B cell (primary cell): ENCODE measurements around the gene COG5. TPM values are rescaled to one million over a fixed set of nuclear protein-coding genes. Genes with fewer than 3 reads are reported as not detected.

Experiments used
- ATAC-seq: fragments of 200-7000 bp; cut with Tn5 transposase; one replicate; pipeline ENCODE4 v1.10.0; 2021; ENCODE audit warnings: low read depth, mild to moderate bottlenecking, moderate number of reproducible peaks, moderate library complexity
- CTCF ChIA-PET: fragments of 350-600 bp; sonication (Branson Sonifier 250); formaldehyde crosslinking; loops from one replicate; lab custom pipeline; 2021; ENCODE audit warnings: antibody characterized with exemption, inconsistent platforms; lab: Charles Lee
- POLR2A ChIA-PET: fragments of 350-600 bp; sonication (Branson Sonifier 250); formaldehyde crosslinking; loops from one replicate; lab custom pipeline; 2021; ENCODE audit warnings: antibody characterized with exemption; lab: Charles Lee
- DNase-seq: peaks from one replicate; pipeline ENCODE4 v3.0.0; 2013
- H2AFZ ChIP-seq: 2 replicates; pipeline ENCODE4 v1.6.1; 2012; ENCODE audit warnings: mild to moderate bottlenecking, low read depth, low read length; ENCODE audit not compliant: insufficient read depth, poor library complexity, severe bottlenecking
- H3K27ac ChIP-seq, 2 donors: 1 replicate in 1 of 2; 2 replicates in 1 of 2; pipeline ENCODE4 v1.5.1; 2012 to 2013; ENCODE audit warnings: low read length in 2 of 2, mild to moderate bottlenecking in 2 of 2, moderate library complexity in 1 of 2
- H3K27me3 ChIP-seq, 4 experiments: fragments of 200-600 bp in 1 of 4; sonication (generic) in 1 of 4; replicated peaks in 1 of 4; 1 replicate in 2 of 4; 2 replicates in 2 of 4; pipeline versions ENCODE4 v1.6.1 to v1.7.0; 2013 to 2016; ENCODE audit warnings: low read length in 3 of 4, mild to moderate bottlenecking in 2 of 4, mixed read lengths in 1 of 4, moderate library complexity in 1 of 4; ENCODE audit not compliant: insufficient read depth in 4 of 4, control insufficient read depth in 3 of 4; ENCODE audit errors: control extremely low read depth in 1 of 4
- H3K36me3 ChIP-seq, 2 experiments: replicated peaks in 1 of 2; 1 replicate in 1 of 2; 2 replicates in 1 of 2; pipeline versions ENCODE4 v1.6.1 to v1.7.1; 2013; ENCODE audit warnings: low read length in 1 of 2; ENCODE audit not compliant: insufficient read depth in 2 of 2, control insufficient read depth in 1 of 2; ENCODE audit errors: control extremely low read depth in 1 of 2, extremely low read depth in 1 of 2
- H3K4me1 ChIP-seq, 2 donors: fragments of 200-600 bp in 1 of 2; sonication (generic) in 1 of 2; 1 replicate in 1 of 2; 2 replicates in 1 of 2; pipeline versions ENCODE4 v1.5.1 to v1.6.1; 2013 to 2017; ENCODE audit warnings: low read length in 2 of 2; ENCODE audit not compliant: control insufficient read depth in 2 of 2, insufficient read depth in 2 of 2
- H3K4me2 ChIP-seq: replicated peaks from 2 replicates; pipeline ENCODE3; 2012; ENCODE audit warnings: mild to moderate bottlenecking, low read depth, low read length; ENCODE audit not compliant: poor library complexity, severe bottlenecking
- H3K4me3 ChIP-seq, 5 experiments: fragments of 200-600 bp in 1 of 5; sonication (generic) in 1 of 5; 1 replicate in 3 of 5; 2 replicates in 2 of 5; pipeline versions ENCODE4 v1.5.1 to v1.7.0; 2011 to 2016; ENCODE audit warnings: low read length in 4 of 5, mild to moderate bottlenecking in 4 of 5, low read depth in 2 of 5, control low read depth in 1 of 5, moderate library complexity in 1 of 5; ENCODE audit not compliant: insufficient read depth in 1 of 5; ENCODE audit errors: control extremely low read depth in 1 of 5, extremely low read depth in 1 of 5
- H3K79me2 ChIP-seq: fragments of 200-600 bp; sonication (generic); one replicate; pipeline ENCODE4 v1.6.0; 2016; ENCODE audit warnings: low read length; ENCODE audit not compliant: control insufficient read depth, insufficient read depth
- H3K9ac ChIP-seq: fragments of 200-600 bp; sonication (generic); 2 replicates; pipeline ENCODE4 v1.6.1; 2017; ENCODE audit warnings: mild to moderate bottlenecking, low read length, moderate library complexity
- H3K9me3 ChIP-seq, 3 donors: one replicate each; pipeline versions ENCODE4 v1.6.1 to v1.7.1; 2013; ENCODE audit warnings: low read length in 2 of 3; ENCODE audit not compliant: control insufficient read depth in 2 of 3, insufficient read depth in 1 of 3; ENCODE audit errors: control extremely low read depth in 1 of 3
- H4K20me1 ChIP-seq: 2 replicates; pipeline ENCODE4 v1.6.0; 2012; ENCODE audit warnings: mild to moderate bottlenecking, low read length; ENCODE audit not compliant: insufficient read depth, control insufficient read depth, poor library complexity, severe bottlenecking
- H3K27ac Mint-ChIP-seq: one replicate; pipeline ENCODE4 v1.8.0; 2021; ENCODE audit warnings: mixed read lengths
- H3K27me3 Mint-ChIP-seq: one replicate; pipeline ENCODE4 v1.8.0; 2021; ENCODE audit warnings: mixed read lengths
- H3K4me1 Mint-ChIP-seq: one replicate; pipeline ENCODE4 v1.8.0; 2021; ENCODE audit warnings: mixed read lengths
- H3K4me3 Mint-ChIP-seq: one replicate; pipeline ENCODE4 v1.8.0; 2021; ENCODE audit warnings: mixed read lengths
- H3K9me3 Mint-ChIP-seq: one replicate; pipeline ENCODE4 v1.8.0; 2022; ENCODE audit warnings: mixed read lengths; ENCODE audit not compliant: insufficient read depth
- CTCF ChIP-seq: fragments of 200-600 bp; IDR thresholded peaks from one replicate; pipeline ENCODE4 v1.8.0; 2022; ENCODE audit warnings: antibody characterized with exemption, mild to moderate bottlenecking
- EZH2 ChIP-seq: IDR thresholded peaks from 2 replicates; pipeline ENCODE4 v1.6.1; 2012; ENCODE audit warnings: borderline replicate concordance, low read depth, mild to moderate bottlenecking, moderate library complexity, low read length; ENCODE audit not compliant: insufficient read depth, poor library complexity, severe bottlenecking
- WGBS: methylation state at CpG from one replicate; pipeline ENCODE4 v1.1.5; 2013; ENCODE audit warnings: missing lambda C conversion rate; ENCODE audit not compliant: insufficient coverage; 5-methylcytosine and 5-hydroxymethylcytosine counted together
- intact Hi-C: fragments of 100-400 bp; cut with micrococcal nuclease; formaldehyde crosslinking; loops from one replicate; pipeline ENCODE4 v1.10.0; 2022
- polyA plus RNA-seq: library from polyadenylated mRNA; depleted of rRNA; stranded (reverse); fragments of >200 nt; gene quantifications from 2 replicates; pipeline ENCODE4 v1.2.3, GENCODE V29; 2012
- total RNA-seq, 2 donors: library from RNA; stranded (reverse); fragments of 120-200 nt in 1 of 2; gene quantifications; 1 replicate in 1 of 2; 2 replicates in 1 of 2; pipeline versions ENCODE4 v1.2.3 to v1.2.4, GENCODE V29; 2013 to 2022

COG5 gene
- total and polyA plus RNA-seq, 2 donors (not counting 1 experiment from before 2014, with no cell fraction given), result 7.0 to 73.0 TPM

GRCh38 chr7:107396990-107397389, 166.7 kb downstream of the COG5 start:
- Mint-ChIP-seq H3K9me3 (no peaks in the 10 kb centered on the region), H3K27ac (no peak overlapping the region), H3K4me3 (no peak overlapping the region), H3K27me3 (no peaks in the 10 kb centered on the region), H3K4me1 (no peaks in the 10 kb centered on the region)
- peaks cover 0 to 4% of the 10 kb centered on the region in 2 experiments for H3K36me3 ChIP-seq
- H3K4me3 ChIP-seq, result no peak overlapping the region
- no peaks in the 10 kb centered on the region for H3K27me3 ChIP-seq
- H3K4me1 ChIP-seq, result no peaks in the 10 kb centered on the region
- CTCF ChIA-PET, result interaction anchor here (0.7 kb wide), 1 partner anchor 479 kb away, joined by 4 read pairs; no protein-coding TSS in a partner anchor
- intact Hi-C loops, result no loop called here
- no peak for TF ChIP-seq CTCF
- TF ChIP-seq EZH2, result no peak
- H3K9me3 ChIP-seq, result no peaks in the 10 kb centered on the region
- no peak overlapping the region for H3K27ac ChIP-seq
- DNase-seq, result no peak
- WGBS, result 100% methylated on average over 1 of the region's 2 CpGs
- ATAC-seq, result no peak
- H3K9ac ChIP-seq, result no peak overlapping the region
- H3K79me2 ChIP-seq, result no peaks in the 10 kb centered on the region
- H4K20me1 ChIP-seq, result no peaks in the 10 kb centered on the region
- POLR2A ChIA-PET, result no interaction called here
- H2AFZ ChIP-seq, result no peak overlapping the region
- no peak overlapping the region for H3K4me2 ChIP-seq

- H2AFZ ChIP-seq, result no peak overlapping the region
- no peak overlapping the region for H3K4me3 ChIP-seq
- H3K4me1 ChIP-seq, result no peaks in the 10 kb centered on the region
- H3K27me3 ChIP-seq, result no peaks in the 10 kb centered on the region
- Mint-ChIP-seq H3K4me3 (no peak overlapping the region), H3K4me1 (no peaks in the 10 kb centered on the region), H3K9me3 (no peaks in the 10 kb centered on the region), H3K27me3 (no peaks in the 10 kb centered on the region), H3K27ac (no peak overlapping the region)
- CTCF ChIA-PET, result interaction anchor here (0.6 kb wide), 1 partner anchor 249 kb away, joined by 3 read pairs; no protein-coding TSS in a partner anchor
- WGBS, result no CpG with 5 or more reads among the region's 1 CpG
- no peak overlapping the region for H3K9ac ChIP-seq
- H3K36me3 ChIP-seq, result peaks cover 0 to 4% of the 10 kb centered on the region in 2 experiments
- H3K79me2 ChIP-seq, result no peaks in the 10 kb centered on the region
- no peaks in the 10 kb centered on the region for H4K20me1 ChIP-seq
- ATAC-seq, result no peak
- no peak overlapping the region for H3K27ac ChIP-seq
- no peak overlapping the region for H3K4me2 ChIP-seq
- POLR2A ChIA-PET, result no interaction called here
- no peaks in the 10 kb centered on the region for H3K9me3 ChIP-seq
- intact Hi-C loops, result no loop called here
- DNase-seq, result no peak
- TF ChIP-seq EZH2, result no peak
- TF ChIP-seq CTCF, result no peak
These were observed 167.6 kb downstream of the COG5 start for GRCh38 chr7:107396081-107396480.
